HCT116 (cell line): ENCODE results near the gene HES2. TPM values are rescaled to one million over a fixed set of nuclear protein-coding genes. Genes with fewer than 3 reads are reported as not detected.

Experiments used
- ATAC-seq: fragments of 200-7000 bp; cut with Tn5 transposase; 2 replicates; pipeline ENCODE4 v1.9.1; 2020; ENCODE audit warnings: mild to moderate bottlenecking, moderate library complexity
- BruUV-seq: library from RNA; stranded (reverse); fragments of 400-500 nt; replicated peaks from 2 replicates; lab custom pipeline; 2021; lab: Mats Ljungman, UMichigan
- CTCF ChIA-PET: fragments of 300-600 bp; sonication (Branson Sonifier 250); formaldehyde crosslinking; loops from one replicate; lab custom pipeline; 2021; ENCODE audit warnings: antibody characterized with exemption; lab: Charles Lee
- POLR2A ChIA-PET: fragments of 300-600, 350-600 bp; sonication (Branson Sonifier 250); formaldehyde crosslinking; loops from one replicate; lab custom pipeline; 2021; ENCODE audit warnings: antibody characterized with exemption; lab: Charles Lee
- RAD21 ChIA-PET, 2 experiments: fragments of 300-600 bp; sonication (Branson Sonifier 250); formaldehyde crosslinking; loops; one replicate each; lab custom pipeline; 2023; ENCODE audit warnings: low total read pairs in 2 of 2; ENCODE audit not compliant: uncharacterized antibody in 2 of 2, unreplicated experiment in 2 of 2, low non-redundant PET in 1 of 2; lab: Charles Lee
- DNase-seq: peaks from one replicate; pipeline ENCODE4 v3.0.0-alpha.2; 2010; ENCODE audit warnings: low read depth, low spot score
- H2AFZ ChIP-seq: fragments of 200-600 bp; shearing (Covaris generic), sonication (generic); 2 replicates; pipeline ENCODE4 v1.6.1; 2017; ENCODE audit warnings: low read depth, mixed run types, mixed read lengths, antibody characterized with exemption, low read length; ENCODE audit not compliant: poor library complexity, severe bottlenecking
- H3K27ac ChIP-seq: 2 replicates; pipeline ENCODE4 v1.5.1; 2012; ENCODE audit warnings: low read depth, low read length
- H3K27me3 ChIP-seq: fragments of 200-600 bp; sonication (generic); 2 replicates; pipeline ENCODE4 v1.6.1; 2016; ENCODE audit warnings: mixed run types, low read length, mixed read lengths; ENCODE audit not compliant: insufficient read depth
- H3K36me3 ChIP-seq, 2 experiments: fragments of 200-500 bp in 1 of 2; fragments of 200-600 bp in 1 of 2; sonication (Bioruptor generic) in 1 of 2; sonication (generic) in 1 of 2; 2 replicates each; pipeline versions ENCODE4 v1.5.1 to v1.6.1; 2014 to 2016; ENCODE audit warnings: low read length in 2 of 2, inconsistent platforms in 1 of 2, mixed read lengths in 1 of 2, mixed run types in 1 of 2; ENCODE audit not compliant: insufficient read depth in 2 of 2, control insufficient read depth in 1 of 2
- H3K4me1 ChIP-seq, 2 experiments: fragments of 200-600 bp in 1 of 2; sonication (generic) in 1 of 2; 2 replicates each; pipeline versions ENCODE4 v1.5.1 to v1.6.1; 2012 to 2017; ENCODE audit warnings: low read length in 2 of 2, inconsistent platforms in 1 of 2, mild to moderate bottlenecking in 1 of 2, mixed read lengths in 1 of 2, mixed run types in 1 of 2, moderate library complexity in 1 of 2; ENCODE audit not compliant: insufficient read depth in 2 of 2, control insufficient read depth in 1 of 2
- H3K4me2 ChIP-seq: fragments of 200-600 bp; sonication (generic); 2 replicates; pipeline ENCODE4 v1.6.1; 2017; ENCODE audit warnings: mixed run types, low read length, mixed read lengths
- H3K4me3 ChIP-seq, 2 experiments: fragments of 200-600 bp in 1 of 2; sonication (generic) in 1 of 2; replicated peaks in 1 of 2; 2 replicates each; pipeline ENCODE4 v1.5.1; 2011 to 2016; ENCODE audit warnings: low read length in 2 of 2, control low read depth in 1 of 2, low read depth in 1 of 2, mild to moderate bottlenecking in 1 of 2, mixed read lengths in 1 of 2, mixed run types in 1 of 2
- H3K79me2 ChIP-seq: fragments of 200-600 bp; sonication (generic); 2 replicates; pipeline ENCODE4 v1.6.1; 2017; ENCODE audit warnings: mild to moderate bottlenecking, mixed run types, low read length, moderate library complexity, mixed read lengths; ENCODE audit not compliant: insufficient read depth
- H3K9ac ChIP-seq: fragments of 200-600 bp; sonication (generic); 2 replicates; pipeline ENCODE4 v1.6.1; 2016; ENCODE audit warnings: low read length, mixed read lengths
- H3K9me2 ChIP-seq: fragments of 200-600 bp; sonication (generic), shearing (Covaris generic); 2 replicates; pipeline ENCODE4 v1.6.1; 2017; ENCODE audit warnings: mixed run types, mild to moderate bottlenecking, moderate library complexity; ENCODE audit not compliant: insufficient read depth
- H3K9me3 ChIP-seq, 2 experiments: fragments of 200-500 bp in 1 of 2; fragments of 200-600 bp in 1 of 2; sonication (Bioruptor generic) in 1 of 2; sonication (generic) in 1 of 2; 2 replicates each; pipeline ENCODE4 v1.6.1; 2014 to 2017; ENCODE audit warnings: low read length in 2 of 2, mixed read lengths in 2 of 2, inconsistent platforms in 1 of 2, low read depth in 1 of 2, mild to moderate bottlenecking in 1 of 2, mixed run types in 1 of 2, moderate library complexity in 1 of 2; ENCODE audit not compliant: control insufficient read depth in 1 of 2, insufficient read depth in 1 of 2
- H4K20me1 ChIP-seq: fragments of 200-600 bp; sonication (generic), shearing (Covaris generic); 2 replicates; pipeline ENCODE4 v1.6.1; 2017; ENCODE audit warnings: mixed run types, mild to moderate bottlenecking, moderate library complexity; ENCODE audit not compliant: insufficient read depth
- EZH2phosphoT487 ChIP-seq: fragments of 200-600 bp; IDR thresholded peaks from 2 replicates; pipeline ENCODE4 v1.6.1; 2018; ENCODE audit warnings: antibody characterized with exemption, borderline replicate concordance
- FOSL1 ChIP-seq: IDR thresholded peaks from 2 replicates; pipeline ENCODE4 v1.6.1; 2012; ENCODE audit warnings: low read depth
- SRF ChIP-seq: IDR thresholded peaks from 2 replicates; pipeline ENCODE4 v1.6.1; 2012; ENCODE audit warnings: low read depth
- intact Hi-C: fragments of 100-400 bp; cut with micrococcal nuclease; formaldehyde crosslinking; loops from 2 replicates; pipeline ENCODE4 v1.10.0; 2022
- total RNA-seq: library from RNA; stranded (reverse); gene quantifications from one replicate; pipeline ENCODE4 v1.2.1, GENCODE V29; 2021; ENCODE audit not compliant: unreplicated experiment
- TF ChIP-seq, protein P1 (sequence below), 3 experiments: fragments of 200-600 bp in 1 of 3; sonication (generic) in 1 of 3; IDR thresholded peaks in 2 of 3; conservative IDR thresholded peaks in 1 of 3; 2 replicates each; pipeline ENCODE4 v1.5.1; 2012 to 2017; ENCODE audit warnings: low read depth in 2 of 3, low read length in 2 of 3, antibody characterized with exemption in 1 of 3, borderline replicate concordance in 1 of 3, control low read depth in 1 of 3, mild to moderate bottlenecking in 1 of 3, mixed read lengths in 1 of 3, mixed run types in 1 of 3, moderate library complexity in 1 of 3; ENCODE audit not compliant: insufficient read depth in 1 of 3
- TF ChIP-seq, protein P2 (sequence below): IDR thresholded peaks from 2 replicates; pipeline ENCODE4 v1.6.1; 2012

The HES2 gene
- total RNA-seq, 1 experiment from 2014 or later: 8.4 TPM

DNA sequence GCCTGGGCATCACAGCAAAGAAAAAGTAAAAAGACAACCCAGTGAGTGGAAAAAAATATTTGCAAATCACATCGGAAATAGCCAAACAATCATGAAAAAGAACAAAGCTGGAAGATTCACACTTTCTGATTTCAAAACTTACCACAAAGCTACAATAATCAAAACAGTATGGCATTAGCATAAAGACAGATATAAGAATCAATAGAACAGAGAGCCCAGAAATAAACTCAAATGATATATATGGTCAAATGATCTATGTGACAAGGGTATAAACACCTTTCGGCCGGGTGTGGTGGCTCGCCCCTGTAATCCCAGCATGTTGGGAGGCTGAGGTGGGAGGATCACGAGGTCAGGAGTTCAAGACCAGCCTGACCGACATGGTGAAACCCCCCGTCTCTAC lies 39.7 kb downstream of the HES2 start:
- no peaks in the 10 kb centered on the region for H3K9me3 ChIP-seq
- no peak overlapping the region for H3K4me2 ChIP-seq
- ChIA-PET CTCF (no interaction called here), RAD21 (interaction anchor here in 1 of 2 experiments (0.6 kb wide), 1 partner anchor 13 kb away, joined by 3 read pairs; the partner anchor contains the start of gene ACOT7), POLR2A (interaction anchor here (0.7 kb wide), 1 partner anchor 9 kb away, joined by 3 read pairs; no protein-coding TSS in a partner anchor)
- peaks cover 8 to 15% of the 10 kb centered on the region in 2 experiments for H3K4me1 ChIP-seq
- no peak overlapping the region for H3K4me3 ChIP-seq
- H3K27me3 ChIP-seq: no peaks in the 10 kb centered on the region
- peaks cover 90% of the 10 kb centered on the region for H3K79me2 ChIP-seq
- no peaks in the 10 kb centered on the region; the same call in 1 of the 2 replicates for H4K20me1 ChIP-seq
- H3K9ac ChIP-seq: no peak overlapping the region
- no peaks in the 10 kb centered on the region; a peak in 1 of 4 replicates for H3K36me3 ChIP-seq
- no TSS peak for BruUV-seq
- H3K9me2 ChIP-seq: no peaks in the 10 kb centered on the region
- no peak for DNase-seq
- TF ChIP-seq, protein P1, sequence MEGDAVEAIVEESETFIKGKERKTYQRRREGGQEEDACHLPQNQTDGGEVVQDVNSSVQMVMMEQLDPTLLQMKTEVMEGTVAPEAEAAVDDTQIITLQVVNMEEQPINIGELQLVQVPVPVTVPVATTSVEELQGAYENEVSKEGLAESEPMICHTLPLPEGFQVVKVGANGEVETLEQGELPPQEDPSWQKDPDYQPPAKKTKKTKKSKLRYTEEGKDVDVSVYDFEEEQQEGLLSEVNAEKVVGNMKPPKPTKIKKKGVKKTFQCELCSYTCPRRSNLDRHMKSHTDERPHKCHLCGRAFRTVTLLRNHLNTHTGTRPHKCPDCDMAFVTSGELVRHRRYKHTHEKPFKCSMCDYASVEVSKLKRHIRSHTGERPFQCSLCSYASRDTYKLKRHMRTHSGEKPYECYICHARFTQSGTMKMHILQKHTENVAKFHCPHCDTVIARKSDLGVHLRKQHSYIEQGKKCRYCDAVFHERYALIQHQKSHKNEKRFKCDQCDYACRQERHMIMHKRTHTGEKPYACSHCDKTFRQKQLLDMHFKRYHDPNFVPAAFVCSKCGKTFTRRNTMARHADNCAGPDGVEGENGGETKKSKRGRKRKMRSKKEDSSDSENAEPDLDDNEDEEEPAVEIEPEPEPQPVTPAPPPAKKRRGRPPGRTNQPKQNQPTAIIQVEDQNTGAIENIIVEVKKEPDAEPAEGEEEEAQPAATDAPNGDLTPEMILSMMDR (IDR thresholded peaks at IDR 0.05 in 2 of 3, conservative IDR thresholded peaks at IDR 0.05 in 1 of 3; ENCODE audit: borderline replicate concordance in 1 of 3, insufficient read depth in 1 of 3, low read depth in 2 of 3, low read length in 2 of 3): no peak
- no peak for TF ChIP-seq EZH2phosphoT487
- no peak for TF ChIP-seq SRF
- TF ChIP-seq, protein P2, sequence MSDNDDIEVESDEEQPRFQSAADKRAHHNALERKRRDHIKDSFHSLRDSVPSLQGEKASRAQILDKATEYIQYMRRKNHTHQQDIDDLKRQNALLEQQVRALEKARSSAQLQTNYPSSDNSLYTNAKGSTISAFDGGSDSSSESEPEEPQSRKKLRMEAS: no peak
- TF ChIP-seq, all 23 proteins: peak for 0
- no peak overlapping the region for H2AFZ ChIP-seq
- intact Hi-C loops: no loop called here
- no peak overlapping the region for H3K27ac ChIP-seq
- no peak for ATAC-seq

DNA sequence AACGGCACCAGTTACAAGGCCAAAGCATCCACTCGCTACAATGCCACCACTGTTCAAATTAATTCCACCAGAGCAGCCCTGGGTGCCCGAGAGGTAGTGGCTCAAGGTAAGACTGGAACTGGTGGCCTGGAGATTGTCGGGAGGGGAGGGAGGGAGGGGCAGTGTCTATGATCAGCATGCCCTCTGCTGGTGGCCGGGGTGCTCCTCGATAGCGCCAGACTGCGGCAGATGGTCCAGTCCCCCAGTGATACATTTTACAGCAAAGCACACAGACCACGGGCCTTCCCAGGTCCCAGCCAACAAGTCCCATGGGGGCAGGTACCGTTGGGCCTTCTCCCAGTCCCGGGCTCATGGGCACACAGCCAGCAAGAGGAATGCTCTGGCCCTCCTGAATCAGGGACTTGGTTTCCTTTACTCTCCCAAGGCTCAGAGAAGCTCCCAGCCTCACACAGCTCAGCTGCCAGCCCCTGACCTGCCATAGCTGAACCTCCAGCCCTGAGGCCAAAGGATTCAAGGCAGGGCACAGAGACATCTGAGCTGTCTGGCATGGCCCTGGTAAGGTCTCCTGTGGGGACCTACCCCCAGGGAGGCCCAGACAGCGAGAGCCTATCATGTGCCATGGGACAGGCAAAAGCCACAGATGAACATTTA lies 41.5 kb downstream of the HES2 start:
- Histone ChIP-seq H3K9me2 (no peaks in the 10 kb centered on the region), H2AFZ (no peak overlapping the region), H3K36me3 (no peaks in the 10 kb centered on the region), H3K4me1 (peaks cover 13 to 19% of the 10 kb centered on the region in 2 experiments), H3K9me3 (no peaks in the 10 kb centered on the region), H3K27me3 (no peaks in the 10 kb centered on the region), H3K9ac (0 out of 2 replicates have a peak overlapping the region, but pooled peaks have one; percentile 19), H4K20me1 (no peaks in the 10 kb centered on the region; the same call in 1 of the 2 replicates), H3K79me2 (peaks cover 87% of the 10 kb centered on the region), H3K4me3 (no peak overlapping the region), H3K4me2 (peak overlapping the region; percentile 43), H3K27ac (peak overlapping the region; percentile 31; the same call in 1 of the 2 replicates)
- no TSS peak for BruUV-seq
- intact Hi-C loops: no loop called here
- no peak for TF ChIP-seq FOSL1
- no peak for TF ChIP-seq EZH2phosphoT487
- TF ChIP-seq, protein P1 (IDR thresholded peaks at IDR 0.05 in 2 of 3, conservative IDR thresholded peaks at IDR 0.05 in 1 of 3; ENCODE audit: borderline replicate concordance in 1 of 3, insufficient read depth in 1 of 3, low read depth in 2 of 3, low read length in 2 of 3): peak; percentile 32 to 48 (median 48); a peak in 5 of 6 replicates
- ATAC-seq (peak; percentile 94), DNase-seq (no peak)
- ChIA-PET CTCF (interaction anchor here (0.7 to 2.4 kb wide), 3 partner anchors 15 to 45 kb away, joined by 3 to 8 read pairs (median 4); no protein-coding TSS in a partner anchor), RAD21 (interaction anchor here in 1 of 2 experiments (0.6 to 1.4 kb wide), 2 partner anchors 11 to 15 kb away, joined by 3 read pairs; partner anchors contain the start of gene ACOT7), POLR2A (no interaction called here)
